Measurements from ENCODE around the gene GPR137C.
"Not testable (repeated sequence)": the region's sequence is repeated elsewhere in the genome, so short reads cannot be mapped to it uniquely, and the experiment has no call there.

GPR137C gene

GRCh38 chr14:52568454-52568853 lies 15.8 kb downstream of the GPR137C start:
- not testable (repeated sequence) for DNase-seq

DNA sequence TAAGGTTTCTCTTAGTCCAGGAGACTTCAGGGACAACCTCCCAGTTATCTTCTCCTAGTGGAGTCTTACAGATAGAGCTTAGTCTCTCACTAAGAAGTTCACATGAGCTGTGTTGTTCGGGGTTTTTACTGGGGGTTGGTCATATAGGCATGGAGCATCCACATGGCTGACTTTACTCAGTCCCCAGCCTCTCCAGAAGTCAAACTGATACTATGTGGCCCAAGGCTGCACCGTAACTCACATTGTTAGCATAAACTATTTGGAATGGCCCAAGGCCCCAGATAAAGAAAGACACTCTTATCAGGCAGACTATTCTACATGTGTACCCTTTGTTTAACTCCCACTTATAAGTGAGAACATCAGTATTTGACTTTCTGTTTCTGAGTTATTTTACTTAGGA lies 23.2 kb downstream of the GPR137C start:
- no peak for DNase-seq

DNA sequence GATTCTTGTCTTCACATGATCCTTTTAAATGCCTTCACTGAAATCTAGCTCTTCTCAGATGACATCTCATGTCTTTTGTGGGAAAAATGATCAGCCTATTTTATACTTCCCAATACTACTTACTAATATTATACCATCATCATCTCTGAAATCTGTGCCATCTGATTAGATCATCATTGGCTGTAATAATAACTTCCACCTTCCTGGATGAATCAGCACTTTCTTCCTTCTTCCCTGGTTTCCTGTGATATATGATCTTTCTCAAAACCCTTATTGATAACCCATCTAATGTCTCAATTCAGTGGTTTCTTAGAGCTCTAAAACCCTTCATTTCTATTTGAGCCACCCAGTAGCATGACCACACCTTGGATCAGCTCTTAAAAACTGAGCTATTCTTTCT lies 30.9 kb downstream of the GPR137C start:
- no peak for DNase-seq

- no peak for DNase-seq
Observed at GRCh38 chr14:52589646-52590045, 37.0 kb downstream of the GPR137C start.

GRCh38 chr14:52590318-52590717 lies 37.7 kb downstream of the GPR137C start:
- DNase-seq, result no peak

DNA sequence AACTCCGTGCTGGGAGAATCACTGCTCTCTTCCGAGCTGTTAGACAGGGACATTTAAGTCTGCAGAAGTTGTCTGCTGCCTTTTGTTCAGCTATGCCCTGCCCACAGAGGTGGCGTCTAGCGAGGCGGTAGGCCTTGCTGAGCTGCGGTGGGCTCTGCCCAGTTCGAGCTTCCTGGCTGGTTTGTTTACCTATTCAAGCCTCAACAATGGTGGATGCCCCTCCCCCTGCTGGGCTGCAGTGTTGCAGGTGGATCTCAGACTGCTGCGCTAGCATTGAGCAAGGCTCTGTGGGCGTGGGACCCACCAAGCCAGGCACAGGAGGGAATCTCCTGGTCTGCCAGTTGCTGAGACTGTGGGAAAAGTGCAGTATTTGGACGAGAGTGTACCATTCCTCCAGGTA lies 43.7 kb downstream of the GPR137C start:
- DNase-seq, result no peak

DNA sequence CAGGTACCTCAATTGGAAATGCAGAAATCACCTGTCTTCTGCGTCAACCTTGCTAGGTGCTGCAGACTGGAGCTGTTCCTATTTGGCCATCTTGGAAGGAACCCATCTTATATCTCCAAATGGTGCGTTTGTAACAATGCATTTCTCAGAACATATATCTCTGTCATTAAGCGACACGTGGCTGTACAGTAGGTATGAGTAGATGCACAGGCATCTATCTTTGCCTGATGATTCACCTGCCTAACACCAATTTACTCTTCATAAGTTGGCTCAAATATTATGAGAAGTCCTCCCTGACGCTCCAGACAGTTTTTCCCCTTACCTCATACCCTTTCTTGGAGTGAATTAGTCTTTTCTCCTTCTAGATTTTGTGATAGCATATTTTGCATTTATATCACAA lies 44.2 kb downstream of the GPR137C start:
- DNase-seq, result no peak

DNA sequence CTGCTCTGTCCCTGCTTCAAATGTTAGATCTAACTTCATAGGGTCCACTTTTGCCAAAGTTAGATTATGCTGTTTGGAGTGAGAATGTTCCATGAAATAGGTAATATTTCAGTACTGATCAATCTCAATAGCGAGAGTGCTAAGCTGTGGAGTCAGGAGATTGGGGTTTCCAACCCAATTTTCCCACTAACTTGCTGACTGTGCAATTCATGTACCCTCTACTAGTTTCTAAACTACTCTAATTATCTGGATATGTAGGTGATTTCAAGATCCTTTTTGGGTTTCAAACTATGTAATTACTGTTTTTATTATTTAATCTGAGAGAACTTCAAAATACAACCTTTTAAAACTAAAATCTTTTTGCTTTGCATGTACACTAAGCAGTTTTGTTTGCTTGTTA lies 45.9 kb downstream of the GPR137C start:
- no peak for DNase-seq

GRCh38 chr14:52599974-52600373 lies 47.3 kb downstream of the GPR137C start:
- DNase-seq, result no peak

GRCh38 chr14:52602131-52602530 lies 49.5 kb downstream of the GPR137C start:
- DNase-seq, result no peak

DNA sequence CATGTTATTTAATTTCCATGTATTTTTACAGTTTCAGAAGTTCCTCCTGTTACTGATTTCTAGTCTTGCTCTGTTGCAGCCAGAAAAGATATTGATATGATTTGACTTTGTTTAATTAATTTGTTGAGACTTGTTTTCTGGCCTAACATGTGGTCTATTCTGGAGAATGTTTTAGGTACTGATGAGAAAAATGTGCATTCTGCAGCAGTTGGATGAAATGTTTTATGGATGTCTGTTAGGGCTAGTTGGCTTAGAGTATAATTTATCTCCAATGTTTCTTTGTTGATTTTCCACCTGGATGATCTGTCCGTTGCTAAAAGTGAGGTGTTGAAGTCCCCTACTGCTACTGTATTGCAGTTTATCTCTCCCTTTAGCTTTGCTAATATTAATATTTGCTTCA lies 54.4 kb downstream of the GPR137C start:
- DNase-seq, result no peak

DNA sequence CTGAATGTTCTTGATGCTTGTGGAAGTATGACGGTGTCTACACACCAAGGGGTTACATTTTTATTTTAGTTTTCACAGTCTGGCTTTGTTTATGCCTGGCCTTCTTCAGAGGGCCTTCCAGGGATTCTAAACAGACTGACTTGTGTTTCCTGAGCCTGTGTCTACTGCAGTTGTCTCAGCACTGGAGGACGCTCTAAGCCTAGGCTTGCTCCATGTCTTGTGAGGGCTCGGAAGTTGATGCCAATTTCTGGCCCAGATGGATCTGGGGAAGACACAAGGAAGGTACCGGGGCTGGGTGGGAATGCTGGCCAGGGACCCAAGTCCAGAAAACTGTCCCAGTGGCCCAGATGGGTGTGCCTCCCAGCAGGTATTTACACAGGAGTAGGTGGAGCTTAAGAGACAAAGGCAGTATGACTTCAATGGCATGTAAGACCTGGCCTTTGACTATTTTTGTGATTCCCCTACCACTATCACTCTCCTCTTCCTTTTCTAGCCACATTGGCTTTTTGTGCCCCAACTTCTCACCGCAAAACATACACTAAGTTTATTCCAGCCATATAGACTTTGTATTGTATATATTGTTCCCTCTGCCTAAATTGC lies 56.9 kb downstream of the GPR137C start:
- no peak for DNase-seq

- no peak for DNase-seq
Observed at GRCh38 chr14:52610187-52610586, 57.6 kb downstream of the GPR137C start.

GRCh38 chr14:52618602-52619001 lies 66.0 kb downstream of the GPR137C start:
- no peak for DNase-seq

- DNase-seq, result no peak
Observed at GRCh38 chr14:52619687-52620086, 67.1 kb downstream of the GPR137C start.

- DNase-seq, result no peak
Observed at GRCh38 chr14:52640137-52640536, 87.5 kb downstream of the GPR137C start.

DNA sequence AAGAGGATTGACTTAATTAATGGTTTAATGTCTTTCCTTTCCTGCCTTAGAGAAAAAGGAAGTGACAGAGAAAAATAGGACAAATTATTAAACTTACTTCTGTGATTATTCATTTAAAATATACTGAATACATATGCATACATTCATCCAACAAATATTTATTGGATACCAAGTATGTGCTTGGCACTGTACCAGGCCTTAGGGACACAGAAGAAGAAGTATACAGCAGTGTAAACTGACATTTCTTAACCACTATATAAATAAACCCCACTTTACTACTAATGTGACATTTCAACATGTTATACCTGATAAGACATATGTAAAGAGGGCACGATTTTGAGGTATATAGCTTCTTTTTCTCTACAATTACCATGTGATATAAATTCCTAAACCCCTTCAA lies 89.1 kb downstream of the GPR137C start:
- DNase-seq, result no peak

DNA sequence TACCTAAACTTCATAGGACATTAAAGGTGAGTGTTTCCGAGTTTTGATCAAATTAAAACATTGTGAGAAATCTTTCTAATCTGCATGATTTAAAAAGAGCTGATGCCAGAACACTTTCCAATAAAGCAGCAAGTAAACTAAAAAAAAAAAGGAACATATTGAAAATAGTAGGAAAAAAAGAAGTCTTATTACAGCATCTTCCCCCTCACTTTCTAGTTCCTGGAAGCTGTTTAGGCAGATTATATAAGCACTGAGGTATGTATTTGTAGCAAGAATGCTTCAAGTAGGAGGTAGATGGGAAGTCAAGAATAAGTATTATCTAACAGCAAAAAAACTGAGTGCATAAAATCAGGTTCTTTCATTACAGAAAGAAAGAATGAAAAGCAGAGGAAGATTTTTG lies 96.9 kb downstream of the GPR137C start:
- no peak for DNase-seq

DNA sequence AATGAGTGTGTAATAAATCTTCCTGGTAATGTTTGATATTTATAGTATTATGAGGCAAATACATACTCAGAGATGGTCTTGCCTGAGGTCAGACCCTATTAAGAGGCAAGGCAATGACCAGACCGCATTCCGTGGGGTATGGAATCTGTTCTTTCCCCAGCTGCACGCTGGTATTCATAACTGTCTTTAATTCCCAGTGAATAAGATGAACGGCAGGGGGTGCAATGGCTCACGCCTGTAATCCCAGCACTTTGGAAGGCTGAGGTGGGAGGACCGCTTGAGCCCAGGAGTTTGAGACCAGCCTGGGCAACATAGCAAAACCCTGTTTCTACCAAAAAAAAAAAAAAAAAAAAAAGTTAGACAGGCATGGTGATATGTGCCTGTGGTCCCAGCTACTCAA lies 98.1 kb downstream of the GPR137C start:
- DNase-seq, result no peak

DNA sequence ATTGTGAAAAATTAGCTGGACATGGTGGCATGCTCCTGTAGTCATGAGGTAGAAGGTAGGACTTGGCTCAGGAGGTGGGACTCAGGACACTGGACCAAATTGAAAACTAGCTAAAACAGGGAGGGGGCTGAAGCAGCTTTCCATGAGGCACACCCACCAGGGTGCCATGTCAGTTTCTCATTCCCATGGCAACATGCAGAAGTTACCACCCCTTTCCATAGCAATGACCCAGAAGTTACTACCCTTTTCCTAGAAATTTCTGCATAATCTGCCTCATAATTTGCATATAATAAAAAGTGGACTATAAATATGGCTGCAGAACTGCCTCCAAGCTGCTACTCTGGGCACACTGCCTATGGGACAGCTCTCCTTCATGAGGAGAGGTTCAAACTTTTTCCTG lies 104.3 kb downstream of the GPR137C start:
- no peak for DNase-seq

DNA sequence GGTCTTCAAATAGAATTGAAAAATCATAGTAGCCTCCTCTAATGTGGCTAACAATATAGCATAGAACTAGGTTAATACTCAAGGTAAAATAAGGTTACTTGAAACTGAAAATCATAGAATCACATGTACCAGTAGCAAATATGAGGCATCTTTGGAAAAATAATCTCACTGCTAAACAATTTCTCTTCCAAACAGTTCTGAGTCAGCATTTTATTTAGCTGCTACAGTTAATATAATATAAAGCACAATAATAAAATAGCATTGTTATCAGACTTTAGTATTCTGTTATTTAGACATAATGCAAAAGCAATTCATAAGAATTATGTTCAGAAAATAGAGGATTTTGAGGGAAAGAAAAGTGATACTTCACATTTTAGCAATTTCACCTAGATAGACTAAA lies 107.7 kb downstream of the GPR137C start:
- no peak for DNase-seq

- DNase-seq, result no peak
Observed at GRCh38 chr14:52660832-52661231, 108.2 kb downstream of the GPR137C start.

DNA sequence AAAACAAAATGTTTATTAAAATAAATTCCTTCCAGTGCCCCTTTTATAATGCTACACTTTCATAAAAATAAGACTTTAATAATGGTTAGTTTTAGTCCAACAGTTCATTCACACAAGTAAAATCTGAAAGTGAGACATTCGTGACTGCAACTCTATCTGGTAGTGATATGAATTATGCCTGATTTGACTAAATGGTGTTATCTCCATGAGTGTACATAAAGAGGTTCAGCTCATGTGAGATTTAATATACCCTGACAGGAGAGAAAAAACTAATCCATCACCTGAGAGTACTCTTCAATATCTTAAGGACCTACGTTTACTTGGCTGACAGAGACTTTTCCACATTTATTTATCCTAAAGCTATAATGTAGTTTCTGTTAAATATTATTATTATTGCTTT lies 108.7 kb downstream of the GPR137C start:
- DNase-seq, result no peak

GRCh38 chr14:52663850-52664249 lies 111.2 kb downstream of the GPR137C start:
- DNase-seq, result no peak

DNA sequence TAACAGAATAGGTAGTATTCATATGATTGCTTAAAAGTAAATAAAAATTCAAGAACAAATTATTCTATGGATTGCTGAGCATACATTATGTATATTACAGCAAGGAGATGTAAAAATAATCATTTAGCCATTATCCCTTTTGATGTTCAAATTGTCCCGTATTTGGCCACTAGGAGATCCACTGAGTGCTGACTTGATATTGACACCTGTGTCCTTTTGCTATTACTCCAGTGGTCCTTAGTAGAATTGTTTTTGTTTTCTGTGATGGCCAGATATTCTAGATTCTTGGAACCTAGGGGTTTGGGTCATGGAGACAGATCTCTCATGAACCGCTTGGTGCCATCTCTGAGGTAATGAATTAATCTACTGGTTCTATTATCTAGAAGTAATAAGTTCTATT lies 126.0 kb downstream of the GPR137C start:
- DNase-seq, result no peak

- DNase-seq, result no peak
Observed at GRCh38 chr14:52683985-52684520, 131.4 kb downstream of the GPR137C start.

Data from activated effector memory CD4-positive, alpha-beta T cell treated with anti-CD3 and anti-CD28 coated beads, Interleukin-2, amount 50 U/mL, for 16 hours (primary cell).